Left ventricle myocardium inferior (tissue), 1 donor: Measurements from ENCODE around the gene BCAT1. TPM values are rescaled to one million over a fixed set of nuclear protein-coding genes. Genes with fewer than 3 reads are reported as not detected.

ENCODE experiments used
- DNase-seq: peaks from one replicate; pipeline ENCODE4 v3.0.0-alpha.2; 2020
- H3K27ac ChIP-seq: fragments of 200-600 bp; replicated peaks from 2 replicates; pipeline ENCODE4 v1.8.0; 2021
- H3K27me3 ChIP-seq: fragments of 200-600 bp; 2 replicates; pipeline ENCODE4 v1.8.0; 2021; ENCODE audit warnings: low read depth
- H3K36me3 ChIP-seq: fragments of 200-600 bp; 2 replicates; pipeline ENCODE4 v1.8.0; 2021
- H3K4me1 ChIP-seq: fragments of 200-600 bp; 2 replicates; pipeline ENCODE4 v1.8.0; 2021
- H3K4me3 ChIP-seq: fragments of 200-600 bp; 2 replicates; pipeline ENCODE4 v1.8.0; 2021; ENCODE audit warnings: mild to moderate bottlenecking, moderate library complexity
- H3K9me3 ChIP-seq: fragments of 200-600 bp; replicated peaks from 2 replicates; pipeline ENCODE4 v1.8.0; 2021
- intact Hi-C: fragments of 100-400 bp; cut with micrococcal nuclease; formaldehyde crosslinking; loops from one replicate; pipeline ENCODE4 v1.11.0; 2022
- total RNA-seq: library from RNA; stranded (reverse); fragmentation: NEBNext Ultra II Directional; extraction: Animal tissue kit (Norgen Biotek cat#: 25700); gene quantifications from one replicate; pipeline ENCODE4 v1.2.1, GENCODE V29; 2021
- TF ChIP-seq, protein P1 (sequence below): fragments of 200-600 bp; IDR thresholded peaks from 2 replicates; pipeline ENCODE4 v1.8.0; 2021; ENCODE audit warnings: antibody characterized with exemption, mild to moderate bottlenecking, borderline replicate concordance
- donor health status: DM: no; HTN: yes; CAD: no; lungs with severe emphysema.

The BCAT1 gene
- total RNA-seq, 1 donor from 2014 or later = 4.3 TPM

DNA sequence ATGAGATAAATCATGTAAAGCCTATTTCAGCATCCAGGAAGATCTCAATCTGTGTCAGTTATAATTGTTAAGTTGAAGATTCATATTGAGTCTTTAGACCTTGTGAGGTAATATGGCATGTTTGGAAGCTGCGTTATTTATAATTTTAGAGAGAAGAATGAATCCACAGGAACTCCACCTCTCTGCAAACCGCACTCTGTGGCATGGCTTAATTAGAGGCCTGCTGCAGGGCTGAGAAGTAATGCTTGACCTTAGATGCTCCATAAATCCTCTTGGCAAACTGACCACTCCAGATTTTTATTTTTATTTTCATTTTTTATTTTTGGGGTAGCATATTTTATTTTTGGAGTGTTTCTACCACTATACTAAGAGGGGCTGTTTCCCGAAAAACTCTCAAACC, 28.8 kb downstream of the BCAT1 start:
- intact Hi-C loops = no loop called here
- TF ChIP-seq, protein P1, sequence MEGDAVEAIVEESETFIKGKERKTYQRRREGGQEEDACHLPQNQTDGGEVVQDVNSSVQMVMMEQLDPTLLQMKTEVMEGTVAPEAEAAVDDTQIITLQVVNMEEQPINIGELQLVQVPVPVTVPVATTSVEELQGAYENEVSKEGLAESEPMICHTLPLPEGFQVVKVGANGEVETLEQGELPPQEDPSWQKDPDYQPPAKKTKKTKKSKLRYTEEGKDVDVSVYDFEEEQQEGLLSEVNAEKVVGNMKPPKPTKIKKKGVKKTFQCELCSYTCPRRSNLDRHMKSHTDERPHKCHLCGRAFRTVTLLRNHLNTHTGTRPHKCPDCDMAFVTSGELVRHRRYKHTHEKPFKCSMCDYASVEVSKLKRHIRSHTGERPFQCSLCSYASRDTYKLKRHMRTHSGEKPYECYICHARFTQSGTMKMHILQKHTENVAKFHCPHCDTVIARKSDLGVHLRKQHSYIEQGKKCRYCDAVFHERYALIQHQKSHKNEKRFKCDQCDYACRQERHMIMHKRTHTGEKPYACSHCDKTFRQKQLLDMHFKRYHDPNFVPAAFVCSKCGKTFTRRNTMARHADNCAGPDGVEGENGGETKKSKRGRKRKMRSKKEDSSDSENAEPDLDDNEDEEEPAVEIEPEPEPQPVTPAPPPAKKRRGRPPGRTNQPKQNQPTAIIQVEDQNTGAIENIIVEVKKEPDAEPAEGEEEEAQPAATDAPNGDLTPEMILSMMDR = no peak

DNA sequence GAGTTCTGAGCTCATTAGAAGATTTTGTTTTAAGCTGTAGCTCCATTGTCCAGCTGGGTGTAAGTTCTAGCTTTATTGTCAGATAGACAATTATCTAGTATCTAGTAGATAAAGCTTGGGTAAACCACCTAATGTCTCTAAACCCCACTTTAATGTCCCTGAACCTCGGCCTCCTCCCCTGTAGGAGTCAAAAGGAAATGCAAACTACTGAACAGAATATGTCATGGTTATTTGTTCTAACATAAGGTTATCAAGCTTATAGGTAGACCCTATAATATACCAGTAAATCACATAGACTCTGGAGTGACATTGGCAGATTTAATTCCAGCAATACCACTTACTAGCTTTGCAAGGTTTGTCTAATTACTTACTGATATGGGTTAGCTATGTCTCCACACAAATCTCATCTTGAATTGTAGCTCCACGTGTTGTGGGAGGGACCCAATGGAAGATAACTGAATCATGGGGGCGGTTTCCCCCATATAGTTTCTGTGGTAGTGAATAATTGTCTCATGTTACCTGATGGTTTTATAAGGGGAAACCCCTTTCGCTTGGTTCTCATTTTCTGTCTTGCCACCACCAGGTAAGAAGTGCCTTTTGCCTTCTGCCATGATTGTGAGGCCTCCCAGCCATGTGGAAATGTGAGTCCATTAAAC, 29.4 kb downstream of the BCAT1 start:
- TF ChIP-seq, protein P1 = no peak
- Histone ChIP-seq H3K9me3 (no peaks in the 10 kb centered on the region), H3K27me3 (no peaks in the 10 kb centered on the region), H3K36me3 (no peaks in the 10 kb centered on the region), H3K27ac (no peak overlapping the region), H3K4me3 (no peak overlapping the region), H3K4me1 (no peaks in the 10 kb centered on the region)
- no peak for DNase-seq
- intact Hi-C loops = no loop called here

More for the DNA sequence above, 28.8 kb downstream of the BCAT1 start:
- no peak overlapping the region for H3K27ac ChIP-seq
- H3K4me3 ChIP-seq = no peak overlapping the region
- no peaks in the 10 kb centered on the region for H3K36me3 ChIP-seq
- H3K27me3 ChIP-seq = no peaks in the 10 kb centered on the region
- DNase-seq = no peak
- H3K4me1 ChIP-seq = no peaks in the 10 kb centered on the region
- no peaks in the 10 kb centered on the region for H3K9me3 ChIP-seq

DNA sequence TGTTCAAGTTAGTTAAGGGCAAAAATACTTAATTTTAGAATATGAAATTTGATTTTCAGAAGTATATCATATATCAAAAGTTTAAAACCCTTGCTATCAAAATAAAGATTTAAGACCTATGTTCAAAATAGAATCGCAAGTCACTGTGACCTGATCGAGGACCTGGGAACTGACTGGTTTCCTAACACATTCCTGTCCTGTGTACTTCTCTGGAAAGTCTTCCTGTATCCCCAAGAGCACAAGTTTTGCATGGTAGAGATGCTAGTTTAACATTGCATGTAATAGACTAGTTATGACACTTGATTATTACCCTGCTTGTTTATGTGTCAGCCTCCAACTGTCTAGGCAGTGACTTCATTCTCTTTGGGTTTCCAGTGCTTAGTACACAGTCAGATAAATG, 30.3 kb downstream of the BCAT1 start:
- Histone ChIP-seq H3K4me3 (no peak overlapping the region), H3K27ac (no peak overlapping the region), H3K9me3 (no peaks in the 10 kb centered on the region), H3K4me1 (no peaks in the 10 kb centered on the region), H3K36me3 (no peaks in the 10 kb centered on the region), H3K27me3 (no peaks in the 10 kb centered on the region)
- TF ChIP-seq, protein P1 = no peak
- intact Hi-C loops = no loop called here
- no peak for DNase-seq

DNA sequence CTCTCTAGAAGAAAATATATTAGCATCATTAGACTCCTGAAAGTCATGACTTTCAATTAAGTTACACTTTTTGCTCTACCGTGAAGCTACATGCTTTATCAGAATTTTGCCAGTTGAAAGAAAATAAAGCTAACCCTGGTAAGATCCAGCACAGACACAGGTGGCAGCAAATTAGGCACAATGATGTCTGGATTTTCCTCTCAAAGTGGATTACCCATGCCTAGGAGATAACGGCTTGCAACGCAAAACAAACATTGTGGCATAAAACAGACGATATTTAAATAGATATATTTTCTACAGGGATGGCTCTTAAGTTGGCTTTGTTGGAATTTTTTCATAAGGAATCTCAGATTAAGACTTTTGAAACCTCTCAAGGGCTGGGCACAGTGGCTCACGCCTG, 33.4 kb downstream of the BCAT1 start:
- DNase-seq = no peak
- intact Hi-C loops = no loop called here
- TF ChIP-seq, protein P1 = no peak
- no peaks in the 10 kb centered on the region for H3K4me1 ChIP-seq
- H3K36me3 ChIP-seq = no peaks in the 10 kb centered on the region
- no peak overlapping the region for H3K4me3 ChIP-seq
- no peak overlapping the region for H3K27ac ChIP-seq
- no peaks in the 10 kb centered on the region for H3K9me3 ChIP-seq
- H3K27me3 ChIP-seq = no peaks in the 10 kb centered on the region

DNA sequence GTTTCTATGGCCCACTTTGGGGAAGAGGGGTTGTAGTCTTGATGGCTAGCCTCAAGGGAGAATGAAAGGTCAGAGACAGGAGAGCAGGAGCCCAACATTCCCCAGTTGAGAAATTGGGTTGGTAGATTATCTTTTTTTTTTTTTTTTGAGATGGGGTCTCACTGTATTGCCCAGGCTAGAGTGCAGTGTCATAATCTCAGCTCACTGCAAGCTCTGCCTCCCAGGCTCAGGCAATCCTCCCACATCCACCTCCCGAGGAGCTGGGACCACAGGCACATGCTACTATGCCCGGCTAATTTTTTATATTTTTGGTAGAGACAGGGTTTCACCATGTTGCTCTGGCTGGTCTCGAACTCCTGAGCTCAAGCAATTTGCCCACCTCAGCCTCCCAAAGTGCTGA, 34.9 kb downstream of the BCAT1 start:
- intact Hi-C loops = no loop called here

More for the DNA sequence above, 34.9 kb downstream of the BCAT1 start:
- no peaks in the 10 kb centered on the region for H3K27me3 ChIP-seq
- no peaks in the 10 kb centered on the region for H3K9me3 ChIP-seq
- TF ChIP-seq, protein P1 = no peak
- no peak for DNase-seq
- H3K4me3 ChIP-seq = no peak overlapping the region
- H3K27ac ChIP-seq = no peak overlapping the region
- no peaks in the 10 kb centered on the region for H3K4me1 ChIP-seq
- no peaks in the 10 kb centered on the region for H3K36me3 ChIP-seq
